K562 (cell line): ENCODE measurements around the gene NF1. TPM values are rescaled to one million over a fixed set of nuclear protein-coding genes. Genes with fewer than 3 reads are reported as not detected.

Experiments
- ATAC-seq: fragments of 200-7000 bp; cut with Tn5 transposase; 3 replicates; pipeline ENCODE4 v1.9.1; 2020; ENCODE audit warnings: moderate library complexity
- BruUV-seq: library from RNA; stranded (reverse); fragments of 400-500 nt; replicated peaks from 2 replicates; lab custom pipeline; 2021; lab: Mats Ljungman, UMichigan
- CTCF ChIA-PET: fragments of 300-600 bp; formaldehyde crosslinking; extraction: SDS; loops from one replicate; lab custom pipeline; 2021; ENCODE audit warnings: low intra/inter-chr PET ratio; lab: Yijun Ruan, JAX
- POLR2A ChIA-PET: fragments of 300-600, 350-650 bp; sonication (Branson Sonifier 250); formaldehyde crosslinking; extraction: SDS; loops from one replicate; lab custom pipeline; 2021; ENCODE audit warnings: antibody characterized with exemption, inconsistent platforms; lab: Yijun Ruan, JAX
- DNase-seq, 4 experiments: peaks; one replicate each; pipeline versions ENCODE4 v3.0.0 to v3.0.0-alpha.2; 2011 to 2018; ENCODE audit warnings: low spot score in 3 of 4, mixed read lengths in 3 of 4; ENCODE audit errors: extremely low read depth in 1 of 4
- FAIRE-seq: peaks from 2 replicates; lab custom pipeline; 2011; peaks lifted over from hg19 to GRCh38; lab: Jason Lieb, UNC
- H2AFZ ChIP-seq: 2 replicates; pipeline ENCODE4 v1.6.0; 2011; ENCODE audit warnings: low read depth, low read length, control low read depth, inconsistent platforms
- H3K27ac ChIP-seq: fragments of 200-600 bp; 3 replicates; pipeline ENCODE4 v1.8.0; 2011; ENCODE audit warnings: low read depth, mild to moderate bottlenecking, control low read depth, inconsistent platforms, low read length, moderate library complexity, mixed read lengths; ENCODE audit errors: extremely low read depth
- H3K27me3 ChIP-seq, 2 experiments: fragments of 300-600 bp in 1 of 2; 2 replicates in 1 of 2; 3 replicates in 1 of 2; pipeline versions ENCODE4 v1.6.0 to v1.8.0; 2011; ENCODE audit warnings: inconsistent platforms in 2 of 2, low read length in 2 of 2, mild to moderate bottlenecking in 1 of 2, mixed read lengths in 1 of 2, moderate library complexity in 1 of 2; ENCODE audit not compliant: control insufficient read depth in 2 of 2, insufficient read depth in 2 of 2
- H3K36me3 ChIP-seq: fragments of 300-600 bp; 3 replicates; pipeline ENCODE4 v1.8.0; 2011; ENCODE audit warnings: mild to moderate bottlenecking, low read length, inconsistent platforms; ENCODE audit not compliant: control insufficient read depth, insufficient read depth
- H3K4me1 ChIP-seq, 2 experiments: fragments of 200-600 bp in 1 of 2; replicated peaks in 1 of 2; 2 replicates in 1 of 2; 3 replicates in 1 of 2; pipeline versions ENCODE4 v1.5.1 to v1.8.0; 2011; ENCODE audit warnings: inconsistent platforms in 2 of 2, low read length in 2 of 2, mild to moderate bottlenecking in 1 of 2, mixed read lengths in 1 of 2, moderate library complexity in 1 of 2; ENCODE audit not compliant: control insufficient read depth in 2 of 2, insufficient read depth in 2 of 2
- H3K4me2 ChIP-seq: 2 replicates; pipeline ENCODE4 v1.6.1; 2011; ENCODE audit warnings: low read length, control low read depth, inconsistent platforms, mixed read lengths; ENCODE audit not compliant: insufficient read depth
- H3K4me3 ChIP-seq: fragments of 200-600 bp; sonication (generic), shearing (Covaris generic); 2 replicates; pipeline ENCODE4 v1.5.1; 2016; ENCODE audit warnings: control low read depth, inconsistent platforms
- H3K79me2 ChIP-seq: fragments of 200-600 bp; 3 replicates; pipeline ENCODE4 v1.8.0; 2011; ENCODE audit warnings: low read length, inconsistent platforms; ENCODE audit not compliant: control insufficient read depth, insufficient read depth
- H3K9ac ChIP-seq, 2 experiments: 2 replicates each; pipeline versions ENCODE4 v1.6.0 to v1.6.1; 2011; ENCODE audit warnings: low read depth in 2 of 2, low read length in 2 of 2, control low read depth in 1 of 2, inconsistent platforms in 1 of 2, mild to moderate bottlenecking in 1 of 2, mixed read lengths in 1 of 2; ENCODE audit not compliant: insufficient read depth in 1 of 2
- H3K9me1 ChIP-seq: one replicate; pipeline ENCODE4 v1.6.0; 2011; ENCODE audit warnings: inconsistent platforms, mild to moderate bottlenecking, low read length, moderate library complexity; ENCODE audit not compliant: control insufficient read depth, insufficient read depth
- H3K9me3 ChIP-seq: replicated peaks from 2 replicates; pipeline ENCODE4 v1.5.1; 2011; ENCODE audit warnings: low read depth, low read length, inconsistent platforms; ENCODE audit not compliant: control insufficient read depth, insufficient read depth
- H4K20me1 ChIP-seq: replicated peaks from 2 replicates; pipeline ENCODE4 v1.6.1; 2011; ENCODE audit warnings: low read length, inconsistent platforms, mixed read lengths; ENCODE audit not compliant: control insufficient read depth, insufficient read depth
- CREB1 ChIP-seq, 2 experiments: sonication (generic) in 1 of 2; formaldehyde crosslinking in 1 of 2; IDR thresholded peaks; 2 replicates each; pipeline versions ENCODE4 v1.6.1 to v1.8.0; 2012 to 2022; ENCODE audit warnings: inconsistent platforms in 1 of 2, mild to moderate bottlenecking in 1 of 2, missing genetic modification reagents in 1 of 2, moderate library complexity in 1 of 2
- ELF1 ChIP-seq: fragments of 200-800 bp; sonication (Bioruptor generic); IDR thresholded peaks from 2 replicates; pipeline ENCODE4 v1.6.1; 2016; ENCODE audit warnings: missing genetic modification characterization, missing compliant biosample characterization
- EP300 ChIP-seq: IDR thresholded peaks from 2 replicates; pipeline ENCODE4 v1.6.1; 2012; ENCODE audit warnings: low read length, improper control_type of control experiment
- KDM1A ChIP-seq, 2 experiments: fragments of 450-650 bp; IDR thresholded peaks; 2 replicates each; pipeline ENCODE4 v1.6.1; 2016; ENCODE audit warnings: mild to moderate bottlenecking in 2 of 2
- OTX1 ChIP-seq: fragments of 450-650 bp; formaldehyde crosslinking; IDR thresholded peaks from 2 replicates; pipeline ENCODE4 v1.4.0; 2022; ENCODE audit warnings: mild to moderate bottlenecking
- ZFP36 ChIP-seq: fragments of 150-350 bp; IDR thresholded peaks from 2 replicates; pipeline ENCODE4 v1.6.1; 2018; ENCODE audit warnings: low read length, low read depth; ENCODE audit not compliant: partially characterized antibody
- ZNF695 ChIP-seq: fragments of 450-650 bp; formaldehyde crosslinking; IDR thresholded peaks from 2 replicates; pipeline ENCODE4 v1.4.0; 2020; ENCODE audit warnings: mild to moderate bottlenecking, moderate library complexity
- WGBS: fragments of 100-300 bp; shearing (Covaris generic); methylation state at CpG from one replicate; pipeline ENCODE4 v1.1.6; 2016; ENCODE audit warnings: low coverage, mixed read lengths; ENCODE audit not compliant: insufficient coverage; ENCODE audit errors: missing lambda C conversion rate; 5-methylcytosine and 5-hydroxymethylcytosine counted together
- in situ Hi-C: fragments of 300-500 bp; cut with MboI; formaldehyde crosslinking; loops from 4 replicates; pipeline ENCODE4 v1.15.0; 2018; ENCODE audit warnings: inconsistent platforms, mixed read lengths
- intact Hi-C: fragments of 100-400 bp; cut with micrococcal nuclease; formaldehyde crosslinking; loops from 2 replicates; pipeline ENCODE4 v1.14.2; 2022
- polyA plus RNA-seq, 8 experiments: library from polyadenylated mRNA; depleted of rRNA in 4 of 8; stranded (reverse) in 5 of 8; unstranded in 3 of 8; fragments of >200 nt; fragmentation: Nextera tagmentation in 2 of 8; fragmentation: Illumina TruSeq in 1 of 8; extraction: Ambion mirVana in 2 of 8; extraction: Trizol in 1 of 8; gene quantifications; 2 replicates each; pipeline versions ENCODE4 v1.2.1 to v1.2.3, GENCODE V29; 2011 to 2014; ENCODE audit warnings: inconsistent platforms in 1 of 8, missing spikeins in 1 of 8
- total RNA-seq, 7 experiments: library from RNA; depleted of rRNA in 6 of 7; stranded (reverse); fragments of >200 nt in 6 of 7; fragmentation: Illumina TruSeq in 2 of 7; extraction: Trizol in 2 of 7; gene quantifications; 2 replicates each; pipeline versions ENCODE4 v1.2.1 to v1.2.3, GENCODE V29; 2011 to 2021; ENCODE audit warnings: low replicate concordance in 1 of 7
- TF ChIP-seq, protein P1 (sequence below): sonication (generic); formaldehyde crosslinking; IDR thresholded peaks from 2 replicates; pipeline ENCODE4 v1.8.0; 2022; ENCODE audit warnings: missing genetic modification reagents, mild to moderate bottlenecking, borderline replicate concordance
- TF ChIP-seq, protein P2 (sequence below): fragments of 450-650 bp; formaldehyde crosslinking; IDR thresholded peaks from 2 replicates; pipeline ENCODE4 v1.4.0; 2020; ENCODE audit warnings: mild to moderate bottlenecking, mixed read lengths
- TF ChIP-seq, protein P3 (sequence below), 2 experiments: fragments of 450-650 bp; IDR thresholded peaks; 2 replicates each; pipeline ENCODE4 v1.6.1; 2016; ENCODE audit warnings: mild to moderate bottlenecking in 2 of 2, borderline replicate concordance in 1 of 2, low read depth in 1 of 2, moderate library complexity in 1 of 2

Gene NF1
- total and polyA plus RNA-seq, 9 of the 15 experiments (the other 6 are each of a cell fraction or from before 2014, with no cell fraction given) = 3.4 to 41.9 (median 24.3) TPM

DNA sequence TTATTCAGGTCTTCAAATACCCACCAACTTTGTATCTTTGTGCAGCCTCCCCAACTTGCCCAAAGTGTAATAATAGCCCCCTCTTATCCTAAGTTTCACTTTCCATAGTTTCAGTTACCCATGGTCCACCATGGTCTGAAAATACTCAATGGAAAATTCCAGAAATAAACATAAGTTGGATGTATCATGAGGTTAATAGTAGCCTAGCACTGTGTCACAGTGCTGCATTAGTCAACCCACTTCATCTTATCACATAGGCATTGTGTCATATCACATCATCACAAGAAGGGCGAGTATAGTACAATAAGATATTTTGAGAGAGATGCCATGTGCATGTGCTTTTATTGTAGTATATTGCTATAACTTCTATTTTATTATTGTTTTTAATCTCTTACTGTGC lies 180.3 kb downstream of the NF1 start:
- CTCF ChIA-PET = no interaction called here
- Histone ChIP-seq H3K9me1 (no peaks in the 10 kb centered on the region), H4K20me1 (no peaks in the 10 kb centered on the region; the same call in 1 of the 2 replicates), H3K36me3 (peaks cover 23% of the 10 kb centered on the region), H2AFZ (no peak overlapping the region), H3K4me2 (no peak overlapping the region), H3K79me2 (no peaks in the 10 kb centered on the region), H3K9me3 (no peaks in the 10 kb centered on the region), H3K9ac (no peak overlapping the region), H3K27ac (no peak overlapping the region), H3K27me3 (no peaks in the 10 kb centered on the region), H3K4me3 (no peak overlapping the region), H3K4me1 (no peaks in the 10 kb centered on the region; a peak in 1 of 5 replicates)
- in situ Hi-C loops (no loop called here), intact Hi-C loops (no loop called here)
- DNase-seq = no peak
- BruUV-seq = no TSS peak
- 93% methylated on average over 1 of the region's 1 CpG for WGBS
- no peak for ATAC-seq
- POLR2A ChIA-PET = no interaction called here
- FAIRE-seq = no peak
- TF ChIP-seq ELF1 = no peak
- no peak for TF ChIP-seq ZNF695 (CRISPR knock-in tag)
- TF ChIP-seq, protein P1, sequence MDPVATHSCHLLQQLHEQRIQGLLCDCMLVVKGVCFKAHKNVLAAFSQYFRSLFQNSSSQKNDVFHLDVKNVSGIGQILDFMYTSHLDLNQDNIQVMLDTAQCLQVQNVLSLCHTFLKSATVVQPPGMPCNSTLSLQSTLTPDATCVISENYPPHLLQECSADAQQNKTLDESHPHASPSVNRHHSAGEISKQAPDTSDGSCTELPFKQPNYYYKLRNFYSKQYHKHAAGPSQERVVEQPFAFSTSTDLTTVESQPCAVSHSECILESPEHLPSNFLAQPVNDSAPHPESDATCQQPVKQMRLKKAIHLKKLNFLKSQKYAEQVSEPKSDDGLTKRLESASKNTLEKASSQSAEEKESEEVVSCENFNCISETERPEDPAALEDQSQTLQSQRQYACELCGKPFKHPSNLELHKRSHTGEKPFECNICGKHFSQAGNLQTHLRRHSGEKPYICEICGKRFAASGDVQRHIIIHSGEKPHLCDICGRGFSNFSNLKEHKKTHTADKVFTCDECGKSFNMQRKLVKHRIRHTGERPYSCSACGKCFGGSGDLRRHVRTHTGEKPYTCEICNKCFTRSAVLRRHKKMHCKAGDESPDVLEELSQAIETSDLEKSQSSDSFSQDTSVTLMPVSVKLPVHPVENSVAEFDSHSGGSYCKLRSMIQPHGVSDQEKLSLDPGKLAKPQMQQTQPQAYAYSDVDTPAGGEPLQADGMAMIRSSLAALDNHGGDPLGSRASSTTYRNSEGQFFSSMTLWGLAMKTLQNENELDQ = no peak
- TF ChIP-seq ZFP36 = no peak
- no peak for TF ChIP-seq OTX1 (CRISPR knock-in tag)
- TF ChIP-seq CREB1 (IDR thresholded peaks at IDR 0.05) = no peak
- no peak for TF ChIP-seq CREB1 (CRISPR knock-in tag; IDR thresholded peaks at IDR 0.05)
- TF ChIP-seq, protein P2, sequence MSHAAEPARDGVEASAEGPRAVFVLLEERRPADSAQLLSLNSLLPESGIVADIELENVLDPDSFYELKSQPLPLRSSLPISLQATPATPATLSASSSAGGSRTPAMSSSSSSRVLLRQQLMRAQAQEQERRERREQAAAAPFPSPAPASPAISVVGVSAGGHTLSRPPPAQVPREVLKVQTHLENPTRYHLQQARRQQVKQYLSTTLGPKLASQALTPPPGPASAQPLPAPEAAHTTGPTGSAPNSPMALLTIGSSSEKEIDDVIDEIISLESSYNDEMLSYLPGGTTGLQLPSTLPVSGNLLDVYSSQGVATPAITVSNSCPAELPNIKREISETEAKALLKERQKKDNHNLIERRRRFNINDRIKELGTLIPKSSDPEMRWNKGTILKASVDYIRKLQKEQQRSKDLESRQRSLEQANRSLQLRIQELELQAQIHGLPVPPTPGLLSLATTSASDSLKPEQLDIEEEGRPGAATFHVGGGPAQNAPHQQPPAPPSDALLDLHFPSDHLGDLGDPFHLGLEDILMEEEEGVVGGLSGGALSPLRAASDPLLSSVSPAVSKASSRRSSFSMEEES = no peak
- no peak for TF ChIP-seq KDM1A (IDR thresholded peaks at IDR 0.05)
- TF ChIP-seq, protein P3, sequence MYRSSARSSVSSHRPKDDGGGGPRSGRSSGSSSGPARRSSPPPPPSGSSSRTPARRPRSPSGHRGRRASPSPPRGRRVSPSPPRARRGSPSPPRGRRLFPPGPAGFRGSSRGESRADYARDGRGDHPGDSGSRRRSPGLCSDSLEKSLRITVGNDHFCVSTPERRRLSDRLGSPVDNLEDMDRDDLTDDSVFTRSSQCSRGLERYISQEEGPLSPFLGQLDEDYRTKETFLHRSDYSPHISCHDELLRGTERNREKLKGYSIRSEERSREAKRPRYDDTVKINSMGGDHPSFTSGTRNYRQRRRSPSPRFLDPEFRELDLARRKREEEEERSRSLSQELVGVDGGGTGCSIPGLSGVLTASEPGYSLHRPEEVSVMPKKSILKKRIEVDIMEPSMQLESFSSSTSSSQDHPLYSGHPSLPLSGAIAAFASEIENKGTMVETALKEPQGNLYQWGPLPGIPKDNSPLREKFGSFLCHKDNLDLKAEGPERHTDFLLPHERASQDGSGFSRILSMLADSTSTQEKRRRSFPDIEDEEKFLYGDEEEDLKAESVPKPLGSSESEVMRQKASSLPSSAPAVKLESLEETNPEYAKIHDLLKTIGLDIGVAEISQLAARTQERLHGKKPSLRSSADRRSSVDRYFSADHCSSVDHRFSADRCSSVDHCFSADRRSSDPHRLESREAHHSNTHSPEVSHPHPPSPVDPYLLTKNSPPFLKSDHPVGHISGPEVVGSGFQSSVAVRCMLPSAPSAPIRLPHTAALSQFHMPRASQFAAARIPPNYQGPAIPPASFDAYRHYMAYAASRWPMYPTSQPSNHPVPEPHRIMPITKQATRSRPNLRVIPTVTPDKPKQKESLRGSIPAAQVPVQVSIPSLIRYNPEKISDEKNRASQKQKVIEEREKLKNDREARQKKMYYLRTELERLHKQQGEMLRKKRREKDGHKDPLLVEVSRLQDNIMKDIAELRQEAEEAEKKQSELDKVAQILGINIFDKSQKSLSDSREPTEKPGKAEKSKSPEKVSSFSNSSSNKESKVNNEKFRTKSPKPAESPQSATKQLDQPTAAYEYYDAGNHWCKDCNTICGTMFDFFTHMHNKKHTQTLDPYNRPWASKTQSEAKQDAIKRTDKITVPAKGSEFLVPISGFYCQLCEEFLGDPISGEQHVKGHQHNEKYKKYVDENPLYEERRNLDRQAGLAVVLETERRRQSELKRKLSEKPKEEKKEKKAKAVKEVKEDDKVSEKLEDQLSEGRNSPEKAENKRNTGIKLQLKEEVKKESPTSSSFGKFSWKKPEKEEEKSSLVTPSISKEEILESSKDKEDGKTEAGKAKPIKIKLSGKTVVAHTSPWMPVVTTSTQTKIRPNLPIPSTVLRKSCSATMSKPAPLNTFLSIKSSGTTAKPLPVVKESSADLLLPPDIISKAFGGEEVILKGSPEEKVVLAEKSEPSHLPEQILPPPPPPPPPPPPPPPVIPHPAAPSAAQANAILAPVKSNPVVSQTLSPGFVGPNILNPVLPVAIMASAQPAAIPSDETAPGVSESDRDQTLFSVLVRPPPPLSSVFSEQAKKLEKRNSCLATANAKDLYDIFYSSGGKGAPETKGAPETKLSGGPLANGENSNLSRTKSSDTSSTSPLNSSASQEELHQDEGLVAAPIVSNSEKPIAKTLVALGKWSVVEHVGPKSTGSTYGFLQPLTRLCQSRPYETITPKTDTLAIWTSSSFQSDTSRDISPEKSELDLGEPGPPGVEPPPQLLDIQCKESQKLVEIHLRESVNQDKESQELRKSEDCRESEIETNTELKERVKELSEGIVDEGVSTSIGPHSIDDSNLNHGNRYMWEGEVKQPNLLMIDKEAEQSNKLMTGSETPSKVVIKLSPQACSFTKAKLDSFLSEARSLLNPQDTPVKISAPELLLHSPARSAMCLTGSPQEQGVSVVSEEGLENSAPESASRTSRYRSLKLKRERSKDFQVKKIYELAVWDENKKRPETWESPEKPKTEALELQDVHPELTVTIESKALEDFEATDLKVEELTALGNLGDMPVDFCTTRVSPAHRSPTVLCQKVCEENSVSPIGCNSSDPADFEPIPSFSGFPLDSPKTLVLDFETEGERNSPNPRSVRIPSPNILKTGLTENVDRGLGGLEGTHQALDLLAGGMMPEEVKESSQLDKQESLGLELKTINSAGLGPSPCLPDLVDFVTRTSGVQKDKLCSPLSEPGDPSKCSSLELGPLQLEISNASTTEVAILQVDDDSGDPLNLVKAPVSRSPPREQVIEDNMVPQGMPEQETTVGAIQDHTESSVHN (IDR thresholded peaks at IDR 0.05; ENCODE audit: borderline replicate concordance in 1 of 2, low read depth in 1 of 2) = no peak
- TF ChIP-seq EP300 = no peak
